Measurements from ENCODE around the gene TRPC4AP. TPM values are rescaled to one million over a fixed set of nuclear protein-coding genes. Genes with fewer than 3 reads are reported as not detected.

TRPC4AP gene
- total RNA-seq, 1 donor from 2014 or later: 118 TPM

- DNase-seq (ENCODE audit: low spot score): no peak
- no peak overlapping the region for H3K4me3 Mint-ChIP-seq (ENCODE audit: unreplicated experiment)
- no peaks in the 10 kb centered on the region for H3K9me3 Mint-ChIP-seq (ENCODE audit: low read depth)
- no peak overlapping the region for H3K27ac Mint-ChIP-seq (ENCODE audit: unreplicated experiment)
- H3K27me3 Mint-ChIP-seq (ENCODE audit: low read depth): no peaks in the 10 kb centered on the region
- H3K4me1 Mint-ChIP-seq (ENCODE audit: low read depth): peaks cover 13% of the 10 kb centered on the region
- TF ChIP-seq, protein P1, sequence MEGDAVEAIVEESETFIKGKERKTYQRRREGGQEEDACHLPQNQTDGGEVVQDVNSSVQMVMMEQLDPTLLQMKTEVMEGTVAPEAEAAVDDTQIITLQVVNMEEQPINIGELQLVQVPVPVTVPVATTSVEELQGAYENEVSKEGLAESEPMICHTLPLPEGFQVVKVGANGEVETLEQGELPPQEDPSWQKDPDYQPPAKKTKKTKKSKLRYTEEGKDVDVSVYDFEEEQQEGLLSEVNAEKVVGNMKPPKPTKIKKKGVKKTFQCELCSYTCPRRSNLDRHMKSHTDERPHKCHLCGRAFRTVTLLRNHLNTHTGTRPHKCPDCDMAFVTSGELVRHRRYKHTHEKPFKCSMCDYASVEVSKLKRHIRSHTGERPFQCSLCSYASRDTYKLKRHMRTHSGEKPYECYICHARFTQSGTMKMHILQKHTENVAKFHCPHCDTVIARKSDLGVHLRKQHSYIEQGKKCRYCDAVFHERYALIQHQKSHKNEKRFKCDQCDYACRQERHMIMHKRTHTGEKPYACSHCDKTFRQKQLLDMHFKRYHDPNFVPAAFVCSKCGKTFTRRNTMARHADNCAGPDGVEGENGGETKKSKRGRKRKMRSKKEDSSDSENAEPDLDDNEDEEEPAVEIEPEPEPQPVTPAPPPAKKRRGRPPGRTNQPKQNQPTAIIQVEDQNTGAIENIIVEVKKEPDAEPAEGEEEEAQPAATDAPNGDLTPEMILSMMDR (IDR thresholded peaks at IDR 0.05): no peak
- peaks cover 39% of the 10 kb centered on the region for H3K36me3 Mint-ChIP-seq (ENCODE audit: low read depth)
Measured at GRCh38 chr20:35133735-35134134, 41.1 kb upstream of the TRPC4AP start.

DNA sequence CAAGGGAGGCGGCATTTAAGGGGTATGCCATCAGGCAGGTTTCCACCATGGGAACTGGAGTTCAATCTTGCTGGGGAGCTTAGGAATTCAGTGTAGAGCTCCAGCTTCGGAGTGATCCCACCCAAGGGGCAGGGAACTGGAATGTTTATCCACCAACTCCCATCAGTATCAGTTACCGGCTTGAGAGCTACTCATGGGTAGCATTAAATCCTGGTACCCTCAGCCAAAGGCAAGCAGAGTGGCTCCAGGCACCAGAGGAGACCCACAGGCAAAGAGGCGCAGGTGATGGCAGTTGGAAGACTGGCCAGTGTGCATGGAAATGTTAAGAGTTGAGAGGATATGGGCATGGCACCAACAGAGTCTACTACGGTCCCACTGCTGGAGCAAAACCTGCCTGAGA is 40.4 kb upstream of the TRPC4AP start:
- H3K27me3 Mint-ChIP-seq (ENCODE audit: low read depth): no peaks in the 10 kb centered on the region
- H3K9me3 Mint-ChIP-seq (ENCODE audit: low read depth): no peaks in the 10 kb centered on the region
- no peak overlapping the region for H3K4me3 Mint-ChIP-seq (ENCODE audit: unreplicated experiment)
- DNase-seq (ENCODE audit: low spot score): peak; percentile 24
- peaks cover 13% of the 10 kb centered on the region for H3K4me1 Mint-ChIP-seq (ENCODE audit: low read depth)
- H3K36me3 Mint-ChIP-seq (ENCODE audit: low read depth): peaks cover 39% of the 10 kb centered on the region
- TF ChIP-seq, protein P1 (IDR thresholded peaks at IDR 0.05): no peak
- H3K27ac Mint-ChIP-seq (ENCODE audit: unreplicated experiment): no peak overlapping the region

- peaks cover 13% of the 10 kb centered on the region for H3K4me1 Mint-ChIP-seq (ENCODE audit: low read depth)
- no peaks in the 10 kb centered on the region for H3K9me3 Mint-ChIP-seq (ENCODE audit: low read depth)
- no peaks in the 10 kb centered on the region for H3K27me3 Mint-ChIP-seq (ENCODE audit: low read depth)
- peaks cover 33% of the 10 kb centered on the region for H3K36me3 Mint-ChIP-seq (ENCODE audit: low read depth)
- TF ChIP-seq, protein P1 (IDR thresholded peaks at IDR 0.05): no peak
- no peak overlapping the region for H3K27ac Mint-ChIP-seq (ENCODE audit: unreplicated experiment)
- no peak overlapping the region for H3K4me3 Mint-ChIP-seq (ENCODE audit: unreplicated experiment)
- DNase-seq (ENCODE audit: low spot score): no peak
Measured at GRCh38 chr20:35131934-35132333, 39.3 kb upstream of the TRPC4AP start.

DNA sequence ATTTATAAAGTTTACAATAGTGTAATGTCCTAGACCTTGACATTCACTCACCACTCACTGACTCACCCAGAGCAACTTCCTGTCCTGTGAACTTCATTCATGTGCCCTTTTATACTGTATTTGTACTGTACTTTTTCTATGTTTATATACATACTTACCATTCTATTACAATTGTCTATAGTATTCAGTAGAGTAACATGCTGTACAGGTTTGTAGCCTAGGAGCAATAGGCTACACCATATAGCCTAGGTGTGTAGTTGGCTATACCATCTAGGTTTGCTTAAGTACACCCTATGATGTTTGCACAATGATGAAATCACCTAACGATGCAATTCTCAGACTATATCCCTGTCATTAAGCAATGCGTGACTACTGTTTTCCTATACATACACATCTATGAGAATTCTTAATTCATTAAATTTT is 37.1 kb upstream of the TRPC4AP start:
- no peak for DNase-seq (ENCODE audit: low spot score)
- peaks cover 37% of the 10 kb centered on the region for H3K36me3 Mint-ChIP-seq (ENCODE audit: low read depth)
- no peak overlapping the region for H3K27ac Mint-ChIP-seq (ENCODE audit: unreplicated experiment)
- TF ChIP-seq, protein P1 (IDR thresholded peaks at IDR 0.05): no peak
- H3K27me3 Mint-ChIP-seq (ENCODE audit: low read depth): no peaks in the 10 kb centered on the region
- no peak overlapping the region for H3K4me3 Mint-ChIP-seq (ENCODE audit: unreplicated experiment)
- H3K4me1 Mint-ChIP-seq (ENCODE audit: low read depth): peaks cover 7% of the 10 kb centered on the region
- H3K9me3 Mint-ChIP-seq (ENCODE audit: low read depth): no peaks in the 10 kb centered on the region

- H3K9me3 Mint-ChIP-seq (ENCODE audit: low read depth): no peaks in the 10 kb centered on the region
- DNase-seq (ENCODE audit: low spot score): no peak
Measured at GRCh38 chr20:35125753-35126152, 33.1 kb upstream of the TRPC4AP start.

More at GRCh38 chr20:35125753-35126152, 33.1 kb upstream of the TRPC4AP start:
- Mint-ChIP-seq H3K36me3 (ENCODE audit: low read depth) (peaks cover 41% of the 10 kb centered on the region), H3K27me3 (ENCODE audit: low read depth) (no peaks in the 10 kb centered on the region), H3K27ac (ENCODE audit: unreplicated experiment) (no peak overlapping the region), H3K4me3 (ENCODE audit: unreplicated experiment) (no peak overlapping the region), H3K4me1 (ENCODE audit: low read depth) (peaks cover 4% of the 10 kb centered on the region)
- TF ChIP-seq, protein P1 (IDR thresholded peaks at IDR 0.05): no peak
